ENCODE data around the gene MYO6.

- no peak for TF ChIP-seq SMC3 (IDR thresholded peaks at IDR 0.05; ENCODE audit: low read depth, low read length)
- TF ChIP-seq CEBPB (IDR thresholded peaks at IDR 0.05; ENCODE audit: low read depth, low read length), result no peak
- TF ChIP-seq CTCF (conservative IDR thresholded peaks at IDR 0.05; ENCODE audit: low read depth, low read length), result no peak
- no peak for TF ChIP-seq MAFK (IDR thresholded peaks at IDR 0.05; ENCODE audit: low read depth, low read length)
Observed at GRCh38 chr6:75852721-75853120, 103.7 kb downstream of the MYO6 start.

Data from IMR-90 (cell line).